ENCODE measurements around the gene CDHR3.
"Not testable (repeated sequence)": the region's sequence is repeated elsewhere in the genome, so short reads cannot be mapped to it uniquely, and the experiment has no call there.

Gene CDHR3

DNA sequence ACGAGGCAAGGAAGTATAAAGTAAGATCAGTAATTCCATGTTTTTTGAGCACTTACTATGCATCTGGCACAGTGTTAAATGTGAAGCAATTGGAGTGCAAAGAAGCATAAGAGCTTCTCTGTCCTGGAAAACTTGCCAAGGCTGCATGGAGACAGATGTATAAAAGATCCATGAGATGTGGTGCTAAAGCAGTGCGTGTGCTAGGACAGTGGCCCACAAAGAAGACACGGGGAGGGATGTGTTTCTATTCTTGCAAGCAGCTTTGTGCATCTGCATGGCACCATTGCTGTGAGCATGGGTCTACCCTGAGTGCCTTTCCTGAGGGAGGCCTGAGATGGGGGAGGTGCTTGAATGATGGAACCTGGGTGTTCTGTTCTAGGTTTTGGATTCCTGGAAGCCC lies 5.1 kb upstream of the CDHR3 start:
- DNase-seq (ENCODE audit: low read depth in 2 of 2), result no peak

DNA sequence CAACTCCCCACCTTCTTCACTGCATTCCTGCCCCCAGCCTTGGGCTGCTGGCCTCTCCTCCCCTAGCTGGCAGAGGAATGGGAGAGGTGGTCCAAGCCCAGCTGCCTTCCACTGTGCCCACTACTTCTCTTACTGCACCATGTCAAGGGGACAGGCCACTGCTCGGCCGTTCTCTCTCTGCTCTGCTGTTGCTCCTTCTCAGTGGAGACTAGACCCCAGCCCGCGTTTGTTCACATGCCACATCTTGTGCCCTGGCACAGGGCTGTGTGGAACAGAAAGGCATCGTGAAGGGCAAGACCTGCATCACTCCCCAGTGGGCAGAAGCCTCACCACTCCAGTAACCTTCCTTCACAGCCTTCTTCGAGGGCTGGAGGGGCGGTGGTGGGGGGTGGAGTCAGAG lies 711 bp upstream of the CDHR3 start:
- no peak for DNase-seq (ENCODE audit: low read depth in 2 of 2)

DNA sequence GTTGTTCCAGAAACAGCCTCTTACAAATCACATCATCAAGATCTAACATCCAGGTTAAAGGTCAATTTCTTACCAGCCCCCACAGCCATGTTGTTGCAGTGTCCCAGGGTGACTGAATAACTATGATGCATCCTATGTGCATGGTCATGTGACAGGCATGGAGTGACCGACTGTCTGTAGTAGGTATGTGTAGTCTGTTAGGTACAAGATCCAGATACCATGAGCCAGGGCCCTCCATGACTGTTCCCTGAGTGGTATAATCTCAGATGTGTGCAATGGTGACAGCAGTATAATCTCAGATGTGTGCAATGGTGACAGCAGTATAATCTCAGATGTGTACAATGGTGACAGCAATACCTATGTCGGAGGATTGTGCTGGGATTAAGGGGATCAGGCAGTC lies 8.8 kb downstream of the CDHR3 start:
- no peak for DNase-seq (ENCODE audit: low read depth in 2 of 2)

DNA sequence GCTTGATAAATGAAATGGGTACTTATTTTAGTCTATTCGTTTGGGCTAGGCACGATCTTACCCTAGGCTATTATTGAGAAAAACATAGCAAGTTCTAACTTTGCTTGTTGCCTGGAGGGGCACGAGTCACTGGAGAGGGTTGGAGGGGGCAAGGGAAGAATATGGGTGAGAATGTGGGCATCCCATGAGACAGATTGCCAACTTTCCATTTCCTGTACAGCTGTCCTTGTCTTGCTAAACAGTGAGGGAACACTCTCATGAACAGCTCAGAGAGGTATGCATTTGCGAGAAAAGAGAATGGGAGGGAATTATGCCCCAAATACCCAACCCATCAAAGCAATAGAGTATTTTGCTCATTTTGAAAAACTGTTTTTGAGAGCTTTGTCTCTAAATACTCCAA lies 9.2 kb downstream of the CDHR3 start:
- DNase-seq (ENCODE audit: low read depth in 2 of 2), result no peak

DNA sequence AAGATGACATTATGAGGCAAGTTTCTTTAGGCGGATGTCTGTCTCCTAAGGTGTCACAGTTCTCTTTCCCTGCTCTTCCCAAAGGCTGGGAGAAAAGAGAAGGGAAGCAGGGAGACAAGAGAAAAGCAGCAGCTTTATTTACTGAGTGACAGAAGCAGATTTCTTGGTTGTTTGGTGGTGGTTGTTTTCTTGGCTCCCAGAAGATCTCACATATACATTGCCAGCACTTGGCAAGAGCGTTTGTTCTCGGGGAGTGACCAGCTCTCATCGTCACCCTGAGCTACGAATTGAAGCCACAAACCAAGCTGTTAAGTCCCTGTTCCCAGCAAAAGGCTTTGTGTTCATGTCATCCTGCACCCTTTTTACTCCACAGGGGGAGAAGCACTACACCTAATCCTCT lies 11.4 kb downstream of the CDHR3 start:
- DNase-seq (ENCODE audit: low read depth in 2 of 2), result no peak

DNA sequence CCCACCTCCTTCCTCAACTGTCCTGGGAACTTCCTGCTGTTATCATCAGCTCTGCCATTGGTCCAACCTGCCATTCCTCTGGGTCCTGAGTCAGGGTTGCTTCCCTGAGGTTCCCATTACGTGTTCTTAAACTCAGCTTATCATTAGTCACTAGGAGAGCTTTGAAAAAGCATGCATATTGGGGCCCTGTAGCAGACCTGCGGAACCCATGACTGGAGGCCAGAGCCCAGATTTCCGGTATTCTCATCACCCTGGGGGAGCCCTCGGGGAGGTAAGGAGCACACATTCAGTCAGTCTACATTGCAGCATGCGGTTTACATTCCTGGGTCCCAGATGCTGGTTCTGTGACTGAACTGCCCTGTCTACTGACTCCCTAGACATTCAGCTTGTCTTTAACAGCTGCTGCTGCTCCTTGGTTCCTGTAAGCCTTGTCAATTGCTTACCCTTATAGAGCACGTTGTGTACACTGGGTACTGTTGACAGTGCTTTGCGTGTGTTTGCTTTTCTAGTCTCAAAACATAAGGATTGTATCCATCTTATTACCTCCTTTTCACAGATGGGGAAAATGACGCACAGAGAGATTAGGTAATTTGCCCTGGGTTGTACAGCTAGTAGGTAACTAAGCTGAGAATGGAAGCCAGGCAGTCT lies 12.8 kb downstream of the CDHR3 start:
- no peak for DNase-seq (ENCODE audit: low read depth in 2 of 2)

DNA sequence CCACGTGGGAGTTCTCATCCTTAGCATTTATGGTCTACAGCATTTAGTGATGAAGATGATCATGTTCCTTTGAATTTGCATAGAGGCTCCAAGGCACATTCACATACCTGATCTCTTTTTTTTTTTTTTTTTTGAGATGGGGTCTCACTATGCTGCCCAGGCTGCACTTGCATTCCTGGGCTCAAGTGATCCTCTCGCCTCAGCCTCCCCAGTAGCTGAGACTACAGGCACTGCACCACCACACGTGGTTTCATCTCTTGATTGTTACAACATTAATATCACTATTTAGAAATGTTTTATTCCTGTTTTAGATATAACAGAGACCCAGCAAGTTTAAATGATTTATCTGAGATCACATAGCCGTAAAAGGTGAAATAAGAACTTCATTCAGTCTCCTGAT lies 13.8 kb downstream of the CDHR3 start:
- DNase-seq (ENCODE audit: low read depth in 2 of 2), result no peak

DNA sequence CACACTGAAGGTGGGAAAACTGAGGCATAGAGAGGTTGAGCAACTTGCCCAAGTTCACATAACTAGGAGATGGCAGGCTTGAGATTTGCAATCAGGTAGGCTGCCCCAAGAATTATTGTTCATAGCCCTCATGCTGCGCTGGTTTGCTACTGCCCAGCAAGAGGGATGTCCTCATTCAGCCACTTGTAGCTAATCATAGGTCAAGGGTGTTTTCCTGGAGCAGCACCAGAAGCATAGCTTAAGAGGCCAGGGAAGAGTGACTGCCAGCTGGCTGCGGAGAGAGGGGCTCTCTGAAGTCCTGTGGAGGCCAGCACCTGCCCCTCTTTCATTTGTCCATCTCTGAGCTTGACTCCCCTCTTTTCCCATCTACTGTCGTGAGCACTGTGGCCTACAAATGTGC lies 15.0 kb downstream of the CDHR3 start:
- no peak for DNase-seq (ENCODE audit: low read depth in 2 of 2)

DNA sequence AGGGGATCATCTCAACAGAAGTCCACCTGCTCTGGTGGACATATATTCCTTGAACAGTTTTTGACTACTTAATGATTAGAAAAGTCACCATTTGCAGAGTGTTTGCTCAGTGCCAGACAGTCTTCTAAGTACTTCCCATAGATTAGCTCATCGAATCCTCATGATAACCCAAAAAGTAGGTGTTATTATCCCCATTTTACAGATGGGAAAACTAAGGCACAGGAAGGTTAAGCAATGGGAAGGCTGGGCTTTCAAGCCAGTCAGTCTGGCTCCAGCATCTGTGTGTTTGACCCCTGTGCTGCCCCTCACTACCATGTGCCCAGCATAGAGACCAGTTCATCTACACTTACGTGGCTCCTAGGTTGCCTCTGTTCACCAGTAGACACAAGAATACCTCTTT lies 15.9 kb downstream of the CDHR3 start:
- no peak for DNase-seq (ENCODE audit: low read depth in 2 of 2)

DNA sequence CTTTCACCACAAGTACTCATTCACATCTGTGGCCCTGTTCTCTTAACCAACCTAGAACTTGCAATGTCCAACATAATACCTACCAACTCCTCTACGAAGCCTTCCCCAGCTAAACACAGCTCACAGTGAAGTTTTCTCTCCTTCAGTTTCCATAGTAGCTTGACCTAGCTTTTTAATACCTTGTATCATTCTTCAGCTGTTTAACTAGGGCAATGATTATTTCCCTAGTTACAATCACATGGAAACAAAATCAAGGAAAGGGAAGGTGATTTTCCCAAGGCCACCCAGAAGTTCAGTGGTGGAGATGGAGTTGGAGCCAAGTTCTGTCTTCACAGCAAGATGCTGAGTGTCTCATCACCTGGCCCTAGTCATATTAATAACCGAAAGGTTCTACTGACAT lies 16.3 kb downstream of the CDHR3 start:
- no peak for DNase-seq (ENCODE audit: low read depth in 2 of 2)

DNA sequence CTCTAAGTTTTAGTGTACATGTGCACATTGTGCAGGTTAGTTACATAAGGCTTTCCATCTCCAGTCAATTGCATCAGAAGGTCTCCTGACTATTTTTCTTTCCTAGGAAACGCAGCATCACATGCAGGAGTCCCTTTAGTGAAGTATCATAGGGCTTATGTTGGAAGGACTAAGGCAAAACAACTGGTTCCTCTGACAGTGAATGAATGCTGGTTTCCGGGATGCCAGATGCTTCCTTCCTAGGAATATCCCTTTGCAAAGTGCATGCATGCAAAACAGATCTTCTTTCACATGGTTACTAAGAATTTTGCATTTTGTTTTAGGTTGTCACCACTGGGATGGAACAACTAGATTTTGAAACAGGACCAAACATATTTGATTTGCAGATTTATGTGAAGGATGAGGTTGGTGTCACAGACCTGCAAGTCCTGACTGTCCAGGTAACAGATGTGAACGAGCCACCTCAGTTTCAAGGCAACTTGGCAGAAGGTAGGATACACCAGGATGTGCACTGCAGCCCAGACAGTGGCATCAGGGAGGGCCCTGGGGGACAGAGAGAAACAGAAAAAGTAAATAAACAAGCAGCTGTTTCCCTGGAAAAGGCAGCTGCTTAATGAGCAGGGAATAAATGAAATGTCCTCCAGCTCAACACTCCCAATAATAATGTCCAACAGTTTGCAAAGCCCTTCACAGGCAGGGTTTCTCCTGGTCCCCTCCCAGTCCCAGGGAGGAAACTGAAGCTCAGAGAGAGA lies 17.8 kb downstream of the CDHR3 start:
- DNase-seq (ENCODE audit: low read depth in 2 of 2), result no peak

DNA sequence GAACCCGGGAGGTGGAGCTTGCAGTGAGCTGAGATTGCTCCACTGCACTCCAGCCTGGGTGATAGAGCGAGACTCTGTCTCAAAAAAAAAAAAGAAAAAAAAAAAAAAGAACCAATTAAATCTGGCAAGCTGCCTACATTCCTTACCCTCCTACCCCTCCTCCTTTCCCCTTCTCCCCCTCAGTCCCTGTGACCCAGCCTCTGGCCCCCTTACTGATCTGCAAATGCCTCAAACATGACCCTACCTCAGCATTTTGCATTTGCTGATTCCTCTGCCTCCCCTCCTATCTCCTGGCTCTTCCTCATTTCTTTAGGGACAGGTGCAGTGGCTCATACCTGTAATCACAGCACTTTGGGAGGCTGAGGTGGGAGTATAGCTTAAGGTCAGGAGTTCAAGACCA lies 19.3 kb downstream of the CDHR3 start:
- DNase-seq (ENCODE audit: low read depth in 2 of 2), result no peak

DNA sequence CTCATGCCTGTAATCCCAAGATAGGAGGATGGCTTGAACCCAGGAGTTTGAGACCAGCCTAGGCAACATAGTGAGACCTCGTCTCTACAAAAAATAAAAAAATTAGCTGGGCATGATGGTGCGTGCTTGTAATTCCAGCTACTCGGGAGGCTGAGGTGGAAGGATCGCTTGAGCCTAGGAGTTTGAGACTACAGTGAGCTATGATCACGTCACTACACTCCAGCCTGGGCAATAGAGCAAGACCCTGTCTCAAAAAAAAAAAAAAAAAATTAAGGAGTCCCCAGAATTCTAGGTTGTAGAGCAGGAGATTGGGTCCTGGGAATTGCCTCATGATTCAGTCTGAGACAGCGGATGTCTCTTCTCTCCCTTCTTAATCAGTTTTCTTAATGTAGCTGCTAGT lies 21.7 kb downstream of the CDHR3 start:
- not testable (repeated sequence) for DNase-seq (ENCODE audit: low read depth in 2 of 2)

DNA sequence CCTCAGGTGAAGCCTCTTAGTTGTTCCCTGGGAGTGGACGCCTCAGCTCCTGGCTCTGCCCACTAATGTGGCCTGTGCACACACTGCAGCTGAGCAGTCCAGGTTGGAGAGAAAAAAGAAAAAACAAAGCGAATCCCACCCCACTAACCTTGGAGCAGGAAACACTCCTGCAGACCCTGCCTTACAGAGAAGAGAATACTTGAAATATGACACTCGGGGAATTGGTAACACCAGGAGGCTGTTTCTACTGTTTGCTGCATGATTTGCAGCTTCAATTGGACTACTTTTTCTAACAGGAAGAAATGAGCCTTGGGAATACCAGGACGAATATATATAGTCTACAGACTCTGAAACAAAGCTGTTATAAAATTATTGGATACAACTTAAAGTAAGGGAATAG lies 22.2 kb downstream of the CDHR3 start:
- no peak for DNase-seq (ENCODE audit: low read depth in 2 of 2)

DNA sequence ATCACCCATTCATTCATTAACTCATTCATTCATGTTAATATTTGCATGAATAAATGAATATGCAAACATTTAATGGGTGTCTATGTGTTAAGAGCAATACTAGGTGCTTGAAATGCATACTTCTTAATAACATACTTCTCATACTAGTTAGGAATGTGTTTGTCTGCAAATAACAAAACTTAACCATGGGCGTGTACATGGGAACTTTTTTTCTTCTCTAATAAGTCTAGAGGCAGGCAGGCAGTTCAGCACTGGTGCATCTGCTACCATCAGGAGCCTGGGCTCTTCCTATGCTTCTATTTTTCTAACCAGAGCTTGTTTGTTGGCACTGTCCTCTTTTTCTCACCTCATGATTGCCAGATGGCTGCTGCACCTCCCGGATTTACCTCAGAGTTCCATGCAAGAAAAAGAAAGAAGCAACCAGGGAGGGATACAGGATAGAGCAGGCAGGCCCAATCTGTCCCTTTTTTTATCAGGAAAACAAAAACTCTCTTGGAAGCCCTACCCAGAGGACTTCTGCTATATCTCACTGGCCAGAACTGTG lies 22.7 kb downstream of the CDHR3 start:
- no peak for DNase-seq (ENCODE audit: low read depth in 2 of 2)

DNA sequence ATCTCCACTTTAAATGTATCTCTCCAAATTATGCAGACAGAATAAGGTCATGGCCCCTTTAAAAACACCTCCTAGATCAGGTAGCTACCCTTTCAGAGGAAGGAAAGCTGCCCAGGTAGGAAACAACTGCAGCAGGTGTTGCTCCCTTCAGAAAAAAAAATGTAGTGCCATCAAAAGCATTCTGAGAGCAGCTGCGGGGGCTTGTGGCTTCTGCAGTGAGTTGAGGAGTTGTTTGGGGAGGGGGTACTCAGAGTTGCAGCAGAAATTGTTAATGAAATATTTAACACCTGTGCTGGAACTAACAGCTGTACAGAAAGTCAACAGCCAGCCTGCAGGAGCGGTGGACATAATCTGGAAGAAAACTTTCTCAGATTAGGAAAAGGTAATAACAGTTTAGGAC lies 24.0 kb downstream of the CDHR3 start:
- no peak for DNase-seq (ENCODE audit: low read depth in 2 of 2)

DNA sequence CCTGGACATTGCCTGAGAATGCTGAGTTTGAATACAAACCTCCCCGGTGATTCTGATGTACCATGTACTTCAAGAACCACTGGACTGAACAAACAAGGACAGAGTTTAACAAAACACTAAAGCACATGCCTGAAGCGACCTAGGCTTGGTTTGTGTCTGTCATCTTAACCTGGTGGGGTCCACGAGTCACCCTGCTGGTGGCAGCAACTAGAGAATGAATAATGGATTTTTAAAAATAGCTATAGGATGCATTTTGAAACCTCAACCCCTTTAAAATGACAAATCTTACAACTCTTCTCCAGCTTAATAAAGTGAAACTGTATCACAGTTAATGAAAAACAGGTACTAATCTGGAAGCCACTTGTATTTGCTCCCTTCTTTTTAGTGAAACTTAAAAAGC lies 25.2 kb downstream of the CDHR3 start:
- DNase-seq (ENCODE audit: low read depth in 2 of 2), result no peak

DNA sequence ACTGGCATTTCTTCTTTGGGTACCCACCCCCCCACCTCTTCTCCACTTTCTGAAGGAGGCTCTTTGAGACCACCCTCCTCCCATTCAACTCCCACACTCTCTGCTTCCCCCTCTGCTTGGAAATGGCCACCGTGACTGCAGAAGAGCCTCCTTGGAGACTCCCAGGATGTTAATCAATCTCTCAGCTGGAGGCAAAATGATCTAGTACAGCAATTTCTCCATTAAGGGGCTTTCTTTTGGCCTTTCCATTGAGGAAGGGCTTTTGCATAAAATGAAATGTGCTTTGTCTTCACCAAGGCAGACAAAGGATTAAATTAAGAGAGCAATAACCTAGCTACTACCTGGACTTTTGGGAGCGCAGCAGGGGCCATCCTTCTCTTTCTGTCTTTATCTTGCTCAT lies 26.1 kb downstream of the CDHR3 start:
- DNase-seq (ENCODE audit: low read depth in 2 of 2), result no peak

DNA sequence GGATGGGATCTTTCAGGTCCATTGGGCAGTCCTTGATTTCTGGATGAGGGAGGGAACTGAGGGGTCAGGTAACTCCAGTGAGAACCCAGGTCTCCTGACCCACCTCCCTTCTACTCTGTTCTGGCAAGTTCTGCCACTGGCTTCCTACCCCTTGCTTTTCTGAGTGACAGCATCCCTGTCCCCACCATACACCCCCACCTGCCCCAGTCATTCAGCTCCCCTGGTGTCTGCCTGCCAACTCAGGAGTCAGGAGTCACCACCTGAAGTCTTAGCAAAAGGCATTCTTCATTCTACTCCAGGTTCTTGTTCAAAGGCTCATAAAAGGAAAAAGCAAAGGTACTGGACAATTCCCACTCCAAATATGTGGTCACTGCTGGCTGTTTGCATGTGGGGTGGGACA lies 26.6 kb downstream of the CDHR3 start:
- DNase-seq (ENCODE audit: low read depth in 2 of 2), result no peak

DNA sequence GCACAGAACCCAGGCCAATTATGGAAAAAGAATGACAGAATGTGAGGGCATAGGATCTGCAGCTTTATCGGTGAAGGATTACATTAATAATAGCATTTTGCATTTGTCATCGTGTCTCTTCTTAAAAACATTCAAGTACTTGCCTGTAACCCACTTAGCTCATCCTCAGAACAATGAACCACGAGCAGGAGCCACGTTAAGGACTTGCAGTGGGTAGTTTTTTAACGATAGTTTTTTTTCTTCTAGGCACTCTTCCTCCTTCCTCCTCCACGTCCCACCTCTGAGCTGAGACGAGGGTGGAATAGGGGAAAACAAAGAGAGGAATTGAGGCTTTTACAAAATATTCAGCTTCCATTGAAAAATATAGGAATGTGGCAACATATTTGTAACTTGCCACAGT lies 27.1 kb downstream of the CDHR3 start:
- no peak for DNase-seq (ENCODE audit: low read depth in 2 of 2)

DNA sequence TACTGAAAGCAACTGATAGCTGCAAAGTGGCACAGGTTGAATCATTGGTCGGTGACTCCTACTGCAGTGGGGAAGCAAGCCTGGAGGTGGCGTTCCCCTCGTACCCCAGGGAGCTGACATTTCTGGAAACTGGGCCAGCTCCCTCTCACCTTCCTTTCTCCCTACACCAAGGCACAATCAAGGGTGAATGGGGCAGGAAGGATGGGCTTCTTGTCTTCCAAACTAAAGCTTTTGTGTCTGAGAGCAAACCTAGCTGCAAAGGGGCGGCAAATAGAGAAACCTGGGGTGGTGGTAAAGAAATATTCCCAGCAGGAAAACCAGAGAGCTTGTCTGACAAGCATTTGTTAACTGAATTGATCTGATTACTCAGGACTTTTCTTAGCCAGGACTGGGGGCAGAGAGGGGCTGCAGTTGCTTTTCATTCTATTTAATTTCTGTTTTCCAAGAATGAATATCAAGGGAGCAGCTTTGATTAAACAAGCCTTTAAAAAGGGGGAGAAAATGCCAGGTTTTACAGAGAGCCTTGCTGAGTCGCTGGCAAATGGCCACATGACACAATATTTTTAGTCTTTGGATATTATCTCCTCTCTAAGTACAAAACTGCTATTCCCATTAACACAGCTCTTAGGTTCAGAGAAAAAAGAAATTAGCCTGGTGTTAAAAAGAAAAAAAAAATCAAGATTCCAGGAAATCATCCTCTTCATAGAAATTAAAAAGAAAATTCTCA lies 27.8 kb downstream of the CDHR3 start:
- DNase-seq (ENCODE audit: low read depth in 2 of 2), result no peak

DNA sequence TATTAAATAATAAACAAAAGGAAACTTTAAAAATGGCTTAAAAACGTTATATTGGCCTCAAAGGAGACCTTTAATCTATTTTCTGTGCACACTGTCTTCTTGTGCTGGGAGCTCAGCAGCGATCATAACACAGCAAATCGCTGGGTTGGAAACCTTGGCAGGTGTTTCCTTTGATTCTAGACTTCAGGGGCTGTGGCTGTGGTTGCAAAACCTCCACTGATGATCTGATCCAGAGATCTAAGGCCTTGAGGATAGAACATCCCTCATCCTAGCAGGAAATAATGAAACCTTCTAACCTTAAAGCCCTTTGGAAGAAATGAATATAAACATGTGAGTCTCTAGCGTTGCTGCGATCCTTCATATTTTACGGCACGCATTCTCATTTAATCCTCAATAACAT lies 29.8 kb downstream of the CDHR3 start:
- DNase-seq (ENCODE audit: low read depth in 2 of 2), result no peak

All from activated CD8-positive, alpha-beta memory T cell treated with anti-CD3 and anti-CD28 coated beads for 4 hours (primary cell).